ENCODE measurements around the gene OR4K1.
"Not testable (repeated sequence)": the region's sequence is repeated elsewhere in the genome, so short reads cannot be mapped to it uniquely, and the experiment has no call there.

Gene OR4K1

DNA sequence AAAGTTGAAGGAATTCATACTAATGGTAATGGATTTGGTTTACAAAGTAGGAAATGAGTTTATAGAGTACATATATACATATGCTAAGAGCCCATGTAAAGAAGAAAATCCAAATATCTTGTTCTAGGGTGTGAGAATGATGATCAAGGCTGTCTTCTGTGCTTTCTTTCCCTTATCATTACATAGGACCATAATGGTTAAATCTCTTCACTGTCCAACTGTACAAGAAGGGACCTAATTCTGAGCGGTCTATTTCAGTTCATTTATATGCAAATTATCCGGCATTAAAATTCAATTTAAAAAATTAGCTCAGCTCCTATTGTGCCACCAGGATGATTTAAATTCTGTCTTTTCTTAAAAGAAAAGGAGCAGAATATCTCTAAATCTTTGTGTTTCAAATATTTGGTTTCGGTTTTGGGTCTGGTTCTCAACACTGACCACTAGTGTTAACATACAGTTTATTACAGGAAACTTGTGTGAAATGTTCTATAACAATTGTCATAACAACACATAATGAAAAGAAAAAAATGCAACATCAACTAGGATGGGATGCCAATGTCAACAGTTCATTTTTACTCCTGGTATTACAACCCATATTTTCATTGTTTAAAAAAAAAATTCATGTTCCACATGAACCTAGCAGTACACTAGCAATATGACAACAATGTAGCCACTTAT is 16.8 kb downstream of the OR4K1 start:
- no peak overlapping the region for H3K4me3 ChIP-seq (ENCODE audit: low read depth, low read length)
- in situ Hi-C loops (cut with HindIII; ENCODE audit: low pct_ligation_motif_present, low sequenced_read_pairs) = no loop called here
- H3K36me3 ChIP-seq (replicated peaks) = no peaks in the 10 kb centered on the region
- no peaks in the 10 kb centered on the region for H3K27me3 ChIP-seq (replicated peaks)
- DNase-seq = no peak
- H3K27ac ChIP-seq = no peak overlapping the region
- TF ChIP-seq, protein P1, sequence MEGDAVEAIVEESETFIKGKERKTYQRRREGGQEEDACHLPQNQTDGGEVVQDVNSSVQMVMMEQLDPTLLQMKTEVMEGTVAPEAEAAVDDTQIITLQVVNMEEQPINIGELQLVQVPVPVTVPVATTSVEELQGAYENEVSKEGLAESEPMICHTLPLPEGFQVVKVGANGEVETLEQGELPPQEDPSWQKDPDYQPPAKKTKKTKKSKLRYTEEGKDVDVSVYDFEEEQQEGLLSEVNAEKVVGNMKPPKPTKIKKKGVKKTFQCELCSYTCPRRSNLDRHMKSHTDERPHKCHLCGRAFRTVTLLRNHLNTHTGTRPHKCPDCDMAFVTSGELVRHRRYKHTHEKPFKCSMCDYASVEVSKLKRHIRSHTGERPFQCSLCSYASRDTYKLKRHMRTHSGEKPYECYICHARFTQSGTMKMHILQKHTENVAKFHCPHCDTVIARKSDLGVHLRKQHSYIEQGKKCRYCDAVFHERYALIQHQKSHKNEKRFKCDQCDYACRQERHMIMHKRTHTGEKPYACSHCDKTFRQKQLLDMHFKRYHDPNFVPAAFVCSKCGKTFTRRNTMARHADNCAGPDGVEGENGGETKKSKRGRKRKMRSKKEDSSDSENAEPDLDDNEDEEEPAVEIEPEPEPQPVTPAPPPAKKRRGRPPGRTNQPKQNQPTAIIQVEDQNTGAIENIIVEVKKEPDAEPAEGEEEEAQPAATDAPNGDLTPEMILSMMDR (IDR thresholded peaks at IDR 0.05; ENCODE audit: low read depth, low read length, missing control alignments) = no peak

GRCh38 chr14:19949218-19949617 is 18.5 kb downstream of the OR4K1 start:
- Histone ChIP-seq H3K27ac (no peak overlapping the region), H3K27me3 (replicated peaks) (no peaks in the 10 kb centered on the region), H3K4me3 (ENCODE audit: low read depth, low read length) (no peak overlapping the region), H3K36me3 (replicated peaks) (no peaks in the 10 kb centered on the region)
- no peak for DNase-seq
- TF ChIP-seq, protein P1 (IDR thresholded peaks at IDR 0.05; ENCODE audit: low read depth, low read length, missing control alignments) = no peak
- in situ Hi-C loops (cut with HindIII; ENCODE audit: low pct_ligation_motif_present, low sequenced_read_pairs) = no loop called here

DNA sequence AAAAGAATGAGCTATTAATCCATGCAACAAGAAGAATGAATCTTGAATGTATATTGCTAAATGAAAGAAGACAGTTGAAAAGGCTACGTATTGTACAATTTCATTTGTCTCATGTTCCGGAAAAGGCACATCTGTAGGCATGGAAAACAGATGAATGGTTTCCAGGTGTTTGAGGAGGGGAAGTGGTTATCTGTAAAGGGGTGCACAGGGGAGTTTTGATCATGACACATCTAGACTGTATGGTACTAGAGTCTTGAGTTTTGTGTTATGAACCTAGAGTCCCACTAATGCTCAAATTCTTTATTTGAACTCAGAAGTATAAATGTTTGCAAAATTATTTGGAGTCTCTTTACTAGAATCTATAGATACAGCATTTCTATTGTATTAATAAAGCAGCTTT is 39.0 kb downstream of the OR4K1 start:
- H3K27me3 ChIP-seq (replicated peaks); DNase-seq; H3K4me3 ChIP-seq (ENCODE audit: low read depth, low read length); H3K36me3 ChIP-seq (replicated peaks); in situ Hi-C loops (cut with HindIII; ENCODE audit: low pct_ligation_motif_present, low sequenced_read_pairs); H3K27ac ChIP-seq: not testable (repeated sequence)

- H3K27me3 ChIP-seq (replicated peaks) = no peaks in the 10 kb centered on the region
- H3K27ac ChIP-seq = no peak overlapping the region
- H3K36me3 ChIP-seq (replicated peaks) = no peaks in the 10 kb centered on the region
- TF ChIP-seq, protein P1 (IDR thresholded peaks at IDR 0.05; ENCODE audit: low read depth, low read length, missing control alignments) = no peak
- in situ Hi-C loops (cut with HindIII; ENCODE audit: low pct_ligation_motif_present, low sequenced_read_pairs) = no loop called here
- H3K4me3 ChIP-seq (ENCODE audit: low read depth, low read length) = no peak overlapping the region
- no peak for DNase-seq
Measured at GRCh38 chr14:19974844-19975243, 44.1 kb downstream of the OR4K1 start.

DNA sequence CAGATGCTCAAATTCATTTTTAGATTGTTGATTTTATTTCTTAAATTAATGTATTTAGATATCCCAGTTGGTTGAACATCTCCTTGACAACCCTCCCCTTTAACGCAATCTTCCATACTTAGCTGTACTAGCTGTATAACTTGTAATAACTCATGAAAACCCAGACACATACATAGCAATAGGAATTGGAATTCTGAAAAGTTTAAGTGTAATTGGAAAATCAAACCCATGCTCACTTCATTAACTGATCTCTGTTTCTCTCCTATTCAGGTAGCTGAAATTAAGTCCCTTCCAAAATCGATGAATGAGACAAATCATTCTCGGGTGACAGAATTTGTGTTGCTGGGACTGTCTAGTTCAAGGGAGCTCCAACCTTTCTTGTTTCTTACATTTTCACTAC is 44.6 kb downstream of the OR4K1 start, which contains the start of gene OR4K15:
Gene OR4K15, plus strand, starts transcription at position 301 of the 400 bp plus-strand sequence. Its CDS starts 0 bp downstream, at position 301.
- Histone ChIP-seq H3K27me3 (replicated peaks) (no peaks in the 10 kb centered on the region), H3K4me3 (ENCODE audit: low read depth, low read length) (no peak within 1 kb of the TSS), H3K36me3 (replicated peaks) (no peaks in the 10 kb centered on the region), H3K27ac (no peak within 1 kb of the TSS)
- in situ Hi-C loops (cut with HindIII; ENCODE audit: low pct_ligation_motif_present, low sequenced_read_pairs) = no loop called here
- DNase-seq = no peak
- TF ChIP-seq, protein P1 (IDR thresholded peaks at IDR 0.05; ENCODE audit: low read depth, low read length, missing control alignments) = no peak
